ENCODE data around the gene DCXR. TPM values are rescaled to one million over a fixed set of nuclear protein-coding genes. Genes with fewer than 3 reads are reported as not detected.

The DCXR gene
- total and polyA plus RNA-seq, 2 of the 13 experiments (the other 11 are each of a cell fraction or from before 2014, with no cell fraction given), result 287 to 311 TPM

- TF ChIP-seq FOXO4 (CRISPR knock-in tag; conservative IDR thresholded peaks at IDR 0.05) (no peak), DRAP1 (CRISPR knock-in tag; IDR thresholded peaks at IDR 0.05) (no peak), ZNF441 (CRISPR knock-in tag; IDR thresholded peaks at IDR 0.05; ENCODE audit: borderline replicate concordance) (no peak), HOXA5 (CRISPR knock-in tag; IDR thresholded peaks at IDR 0.05) (no peak), CREB1 (IDR thresholded peaks at IDR 0.05) (no peak), CREB1 (CRISPR knock-in tag; IDR thresholded peaks at IDR 0.05) (no peak), NR3C1 (CRISPR knock-in tag; IDR thresholded peaks at IDR 0.05) (no peak), ARNTL (CRISPR knock-in tag; IDR thresholded peaks at IDR 0.05) (no peak), MEF2D (CRISPR knock-in tag; IDR thresholded peaks at IDR 0.05) (no peak), ZBTB10 (CRISPR knock-in tag; IDR thresholded peaks at IDR 0.05; ENCODE audit: borderline replicate concordance) (no peak), TBX3 (IDR thresholded peaks at IDR 0.05; ENCODE audit: borderline replicate concordance) (no peak), ZNF761 (CRISPR knock-in tag; conservative IDR thresholded peaks at IDR 0.05) (0 out of 2 replicates have a peak, but pooled peaks have one; percentile 9), ELK4 (CRISPR knock-in tag; IDR thresholded peaks at IDR 0.05; ENCODE audit: borderline replicate concordance) (no peak), FIP1L1 (IDR thresholded peaks at IDR 0.05; ENCODE audit: borderline replicate concordance, insufficient read depth, low read depth, low read length) (no peak), HMGXB3 (CRISPR knock-in tag; IDR thresholded peaks at IDR 0.05; ENCODE audit: borderline replicate concordance) (no peak), SRSF1 (optimal IDR thresholded peaks at IDR 0.05; ENCODE audit: low read depth, low read length) (no peak), SCMH1 (CRISPR knock-in tag; IDR thresholded peaks at IDR 0.05; ENCODE audit: borderline replicate concordance) (no peak), MTERF4 (CRISPR knock-in tag; IDR thresholded peaks at IDR 0.05) (0 out of 2 replicates have a peak, but pooled peaks have one; percentile 72), ZBTB20 (CRISPR knock-in tag; IDR thresholded peaks at IDR 0.05; ENCODE audit: borderline replicate concordance, low read depth) (no peak)
Measured at GRCh38 chr17:82065193-82065637, 27.7 kb upstream of the DCXR start (continued).
